DMS153 (cell line): ENCODE measurements around the gene ZFP57.

Source experiments
- DNase-seq: peaks from one replicate; lab custom pipeline; 2025; lab: John Stamatoyannopoulos, UW

Gene ZFP57

GRCh38 chr6:29680904-29681303, at the start of gene ZFP57:
ZFP57 (minus strand) TSS chr6:29681152; CDS start chr6:29677003, 4,149 bp downstream.
- DNase-seq, result no peak

- no peak for DNase-seq
Measured at GRCh38 chr6:29730575-29731126, 49.7 kb upstream of the ZFP57 start.

- DNase-seq, result no peak
Measured at GRCh38 chr6:29729774-29730328, 48.9 kb upstream of the ZFP57 start.

- no peak for DNase-seq
Measured at GRCh38 chr6:29728875-29729270, 47.9 kb upstream of the ZFP57 start.

GRCh38 chr6:29728173-29728874, 47.4 kb upstream of the ZFP57 start:
- DNase-seq, result no peak

- no peak for DNase-seq
Measured at GRCh38 chr6:29727637-29728036, 46.7 kb upstream of the ZFP57 start.

GRCh38 chr6:29726571-29727194, 45.7 kb upstream of the ZFP57 start:
- no peak for DNase-seq

- DNase-seq, result no peak
Measured at GRCh38 chr6:29726001-29726400, 45.0 kb upstream of the ZFP57 start.

GRCh38 chr6:29724937-29725869, 44.3 kb upstream of the ZFP57 start:
- no peak for DNase-seq

GRCh38 chr6:29723666-29724588, 43.0 kb upstream of the ZFP57 start:
- DNase-seq, result no peak

GRCh38 chr6:29723262-29723665, 42.3 kb upstream of the ZFP57 start, which contains the start of gene HLA-F:
HLA-F (plus strand) TSS chr6:29723434; CDS start chr6:29723464, 30 bp downstream.
- peak; percentile 61 for DNase-seq

GRCh38 chr6:29720863-29721262, 39.9 kb upstream of the ZFP57 start:
- no peak for DNase-seq

GRCh38 chr6:29710281-29710941, 29.5 kb upstream of the ZFP57 start:
- DNase-seq, result no peak

GRCh38 chr6:29709188-29709587, 28.2 kb upstream of the ZFP57 start:
- no peak for DNase-seq

- no peak for DNase-seq
Measured at GRCh38 chr6:29708432-29709179, 27.7 kb upstream of the ZFP57 start.

- no peak for DNase-seq
Measured at GRCh38 chr6:29705389-29706231, 24.7 kb upstream of the ZFP57 start.

GRCh38 chr6:29702519-29703103, 21.7 kb upstream of the ZFP57 start:
- no peak for DNase-seq
